HG02623 (cell line): ENCODE measurements around the gene DNAJC5.
"Not testable (repeated sequence)": the region's sequence is repeated elsewhere in the genome, so short reads cannot be mapped to it uniquely, and the experiment has no call there.

Source experiments
- ATAC-seq: cut with Tn5 transposase; IDR thresholded peaks from one replicate; pipeline ENCODE4 v1.9.1; 2021; ENCODE audit warnings: moderate library complexity; ENCODE audit not compliant: unreplicated experiment

Gene DNAJC5

DNA sequence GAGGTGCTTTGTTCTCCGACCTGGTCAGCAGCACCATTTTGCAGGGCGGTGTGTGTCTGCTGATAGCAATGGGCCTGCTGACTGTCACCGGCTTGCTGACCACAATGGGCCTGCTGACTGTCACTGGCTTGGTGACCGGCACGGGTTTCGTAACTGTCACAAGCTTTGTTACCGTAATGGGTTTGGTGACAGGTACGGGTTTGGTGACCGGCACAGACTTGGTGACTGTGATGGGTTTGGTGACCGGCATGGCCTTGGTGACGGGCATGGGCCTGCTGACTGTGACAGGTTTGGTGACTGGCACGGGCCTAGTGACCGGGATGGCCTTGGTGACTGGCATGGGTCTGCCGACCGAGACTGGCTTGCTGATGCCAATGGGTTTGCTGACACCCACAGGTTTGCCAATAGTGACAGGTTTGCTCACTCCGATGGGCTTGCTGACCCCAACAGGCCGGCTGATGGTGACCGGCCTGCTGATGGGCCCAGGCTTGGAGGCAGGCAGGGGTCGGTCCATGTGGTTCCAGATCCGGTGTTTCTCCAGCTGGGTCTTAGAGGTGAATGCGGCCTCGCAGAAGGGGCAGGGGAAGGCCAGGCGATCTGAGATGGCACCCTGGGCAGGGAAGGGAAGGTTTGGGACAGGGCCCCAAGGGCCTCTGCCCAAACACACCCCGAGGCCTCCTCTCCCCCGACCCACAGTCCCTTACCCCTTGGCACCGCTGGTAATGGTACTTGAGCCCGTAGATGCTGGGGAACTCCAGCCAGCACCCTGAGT lies 71.4 kb downstream of the DNAJC5 start:
- no peak for ATAC-seq

DNA sequence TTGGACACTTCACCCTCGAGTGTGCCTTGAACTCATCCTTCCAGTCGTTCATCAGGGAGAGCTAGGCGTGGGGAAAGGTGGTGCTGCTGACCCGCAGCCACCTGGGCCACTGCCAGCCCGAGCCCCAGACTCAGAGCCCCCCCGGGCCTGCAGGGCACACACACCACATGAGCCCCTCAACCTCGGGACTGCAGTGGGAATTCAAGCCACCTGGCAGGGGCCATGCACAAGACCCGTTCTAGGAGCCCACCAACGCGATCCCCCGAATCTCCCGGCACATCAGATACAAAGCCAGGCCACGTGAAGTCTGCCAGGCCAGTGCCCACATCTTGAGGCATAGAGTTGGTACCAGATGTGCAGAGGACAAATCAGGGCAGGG lies 72.0 kb downstream of the DNAJC5 start:
- no peak for ATAC-seq

DNA sequence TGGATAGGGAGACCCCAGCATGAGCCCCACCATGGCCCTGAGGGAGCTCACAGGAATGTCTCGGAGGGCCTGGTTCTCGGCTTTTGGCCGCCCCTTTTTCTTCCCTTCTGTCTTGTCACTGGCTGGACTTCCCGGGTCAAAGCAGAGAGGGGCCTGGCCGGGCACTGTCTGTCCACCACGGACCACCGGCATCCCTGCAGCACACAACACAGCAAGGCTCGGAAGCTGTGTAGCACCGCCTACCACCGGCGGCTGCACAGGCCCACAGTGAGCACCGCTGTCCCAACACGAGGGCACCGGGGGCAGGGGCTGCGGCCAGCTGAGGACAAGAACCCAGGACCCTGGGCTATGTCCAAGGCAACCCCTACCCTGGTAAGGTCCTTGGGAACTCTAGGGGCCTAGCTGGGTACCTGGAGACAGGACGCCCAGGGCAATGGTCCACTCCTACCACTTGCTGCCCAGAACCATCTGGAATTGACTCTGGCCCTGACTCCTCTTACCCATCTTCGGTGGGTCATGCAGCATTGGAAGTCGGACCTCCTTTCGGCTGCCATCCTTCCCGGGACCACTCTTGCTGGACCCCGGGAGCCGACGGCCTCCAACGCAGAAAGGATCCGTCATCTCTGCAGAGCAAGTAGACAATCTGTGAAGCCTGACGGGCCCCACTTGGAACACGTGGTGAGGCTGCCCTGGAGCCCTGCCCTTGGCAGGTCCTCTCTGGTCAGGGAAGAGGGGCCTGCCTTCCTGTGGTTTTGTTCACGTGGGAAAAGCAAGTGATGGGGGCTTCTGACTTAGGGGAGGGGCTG lies 72.6 kb downstream of the DNAJC5 start:
- ATAC-seq = no peak

DNA sequence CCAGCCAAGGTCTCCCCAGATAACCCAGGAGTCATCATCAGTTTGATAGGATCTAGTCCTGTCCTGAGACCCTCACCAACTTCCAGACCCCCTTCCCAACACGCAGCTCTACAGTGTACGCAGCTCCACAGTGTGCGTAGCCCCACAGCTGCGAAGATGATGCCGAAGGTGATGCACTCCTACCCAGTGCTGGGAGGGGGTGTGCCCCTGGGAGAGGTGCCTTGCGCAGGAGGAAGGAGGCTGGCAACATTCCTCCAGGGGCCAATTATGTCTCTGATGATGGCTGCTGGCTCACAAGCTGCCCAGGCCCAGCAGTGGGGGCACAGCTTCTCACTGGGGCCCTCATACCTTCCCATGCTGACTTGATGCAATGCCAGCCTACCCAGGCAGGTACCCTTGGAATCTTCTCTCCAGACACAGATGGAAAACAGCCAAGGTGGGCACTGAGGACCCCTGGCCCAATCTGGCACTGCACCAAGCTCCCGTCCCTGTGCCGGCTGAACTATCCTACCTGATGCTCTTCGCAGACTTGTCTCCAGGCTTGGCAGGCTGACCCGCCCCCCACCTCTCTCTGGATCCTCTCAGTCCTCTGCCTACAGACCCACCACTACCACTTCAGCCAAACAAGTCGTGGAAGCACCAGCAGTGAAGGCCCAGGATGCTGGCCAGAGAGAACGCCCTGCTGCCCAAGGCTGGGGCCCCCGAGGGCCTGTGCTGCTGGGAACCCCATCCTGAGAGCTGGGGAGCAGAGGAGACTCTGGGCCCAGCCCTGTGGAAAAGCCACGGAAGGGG lies 73.4 kb downstream of the DNAJC5 start:
- no peak for ATAC-seq

DNA sequence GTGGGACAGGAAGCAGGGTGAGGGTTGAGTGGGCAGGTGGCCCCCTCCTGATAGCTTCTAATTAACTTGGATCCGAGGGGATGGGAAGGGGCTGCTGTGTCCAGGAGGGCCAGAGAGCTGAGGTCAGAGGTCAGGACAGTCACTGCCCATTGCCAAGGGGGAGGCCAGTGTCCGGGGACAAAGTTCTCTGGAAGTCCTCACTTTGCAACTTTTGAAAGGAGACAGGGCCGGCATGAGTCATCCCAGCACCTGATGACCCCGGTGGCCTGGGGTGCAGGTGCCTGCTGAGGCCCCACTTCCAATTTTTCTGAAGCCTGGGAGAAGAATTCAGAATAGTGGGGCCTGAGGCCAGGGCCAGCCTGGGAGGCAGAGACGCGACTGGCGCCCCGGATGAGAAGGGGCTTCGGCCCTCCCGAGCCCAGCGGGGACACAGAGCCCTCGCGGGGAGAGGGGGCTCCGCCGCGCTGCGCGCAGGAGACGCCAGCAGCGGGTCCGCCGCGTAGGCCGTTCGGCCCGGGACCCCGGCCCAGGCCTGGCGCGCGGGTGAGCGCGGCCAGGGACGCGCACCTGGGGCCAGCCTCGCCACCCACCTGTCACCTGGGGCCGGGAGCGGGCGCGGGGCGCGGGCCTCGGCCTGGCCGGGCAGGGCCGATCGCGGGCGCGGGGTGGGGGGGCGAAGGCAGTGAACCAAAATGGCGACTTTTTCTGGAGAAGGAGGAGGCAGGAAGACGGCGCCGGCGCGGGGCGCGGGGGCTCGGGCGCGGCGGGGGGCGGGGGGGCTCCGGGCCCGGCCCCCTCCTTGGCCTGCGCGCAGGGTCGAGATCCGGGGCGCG lies 74.2 kb downstream of the DNAJC5 start:
- ATAC-seq = no peak

DNA sequence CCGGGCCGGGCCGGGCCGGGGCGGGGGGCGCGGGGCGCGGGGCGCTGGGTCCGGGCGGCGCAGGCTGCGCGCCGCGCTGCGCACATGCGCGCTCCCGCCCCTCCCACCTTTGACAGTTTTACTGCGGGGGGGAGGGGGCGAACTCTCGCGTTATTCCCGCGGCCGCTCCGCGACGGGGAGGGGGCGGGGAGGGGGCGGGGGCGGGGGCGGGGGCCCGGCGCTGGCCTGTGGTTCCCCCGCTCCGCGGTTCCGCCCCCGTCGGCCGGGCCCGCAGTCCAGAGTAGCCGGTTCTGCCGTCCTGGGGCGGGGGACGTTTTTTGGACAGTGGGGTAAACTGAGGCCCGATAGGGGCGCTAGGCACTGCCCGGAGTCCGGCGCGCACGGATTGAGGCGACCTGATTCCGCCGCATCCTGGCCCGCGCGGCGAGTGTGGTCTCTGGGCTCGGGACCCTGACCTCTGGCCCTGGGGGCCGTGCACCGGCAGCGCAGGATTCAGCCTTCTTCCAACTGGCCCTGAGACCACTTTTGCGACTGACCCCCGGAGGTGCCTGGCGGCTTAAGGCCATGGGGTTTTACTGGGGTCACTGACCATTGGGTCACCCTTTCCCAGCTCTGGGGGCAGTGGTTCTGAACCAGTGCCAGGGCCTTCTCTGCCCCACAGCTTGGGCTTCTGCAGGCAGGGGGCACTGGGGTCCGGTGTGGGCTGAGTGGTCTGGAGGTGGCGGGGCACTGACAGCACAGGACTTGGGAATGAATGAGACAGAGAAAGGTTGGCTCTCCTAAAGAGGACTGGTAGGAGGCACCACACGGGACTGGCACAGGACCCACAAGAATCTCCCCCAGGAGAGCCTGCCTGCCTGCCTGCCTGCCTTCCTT lies 75.2 kb downstream of the DNAJC5 start, which contains the start of gene ZNF512B:
ZNF512B (minus strand) TSS at position 93 of the 876 bp plus-strand sequence. CDS start 1,980 bp downstream, outside the sequence.
- ATAC-seq = no peak

DNA sequence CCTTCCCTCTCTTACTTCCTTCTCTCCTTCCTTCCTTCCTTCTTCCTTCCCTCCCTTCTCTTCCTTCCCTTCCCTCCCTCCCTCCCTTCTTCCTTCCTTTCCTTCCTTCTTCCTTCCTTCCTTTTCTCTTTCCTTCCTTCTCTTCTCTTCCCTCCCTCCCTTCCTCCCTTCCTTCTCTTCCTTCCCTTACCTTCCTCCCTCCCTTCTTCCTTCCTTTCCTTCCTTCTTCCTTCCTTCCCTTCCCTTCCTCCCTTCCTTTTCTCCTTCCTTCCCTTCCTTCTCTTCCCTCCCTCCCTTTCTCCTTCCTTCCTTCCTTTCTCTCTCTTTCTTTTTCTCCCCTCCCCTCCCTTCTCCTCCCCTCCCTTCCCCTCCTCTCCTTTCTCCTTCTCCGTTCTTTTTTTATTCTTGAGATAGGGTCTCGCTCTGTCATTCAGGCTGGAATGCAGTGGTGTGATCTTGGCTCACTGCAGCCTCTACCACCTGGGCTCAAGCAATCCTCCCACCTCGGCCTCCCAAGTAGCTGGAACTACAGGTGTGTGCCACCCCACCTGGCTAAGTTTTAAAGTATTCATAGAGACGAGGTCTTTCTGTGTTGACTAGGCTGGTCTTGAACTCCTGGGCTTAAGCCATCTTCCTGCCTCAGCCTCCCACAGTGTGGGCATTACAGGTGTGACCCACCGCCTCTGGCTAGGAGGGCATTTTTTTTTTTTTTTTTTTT lies 75.9 kb downstream of the DNAJC5 start:
- no peak for ATAC-seq

DNA sequence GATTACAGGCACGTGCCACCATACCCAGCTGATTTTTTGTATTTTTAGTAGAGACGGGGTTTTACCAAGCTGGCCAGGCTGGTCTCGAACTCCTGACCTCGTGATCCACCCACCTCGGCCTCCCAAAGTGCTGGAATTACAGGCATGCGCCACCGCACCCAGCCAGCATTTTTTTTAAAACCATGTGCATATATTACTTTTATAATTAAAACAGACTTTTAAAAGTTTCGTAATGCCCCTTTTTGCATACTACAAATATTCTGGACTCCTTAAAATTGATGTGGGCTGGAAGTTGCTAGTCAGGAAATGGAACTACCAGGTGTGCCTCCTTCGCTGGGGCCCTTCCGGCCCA lies 77.0 kb downstream of the DNAJC5 start:
- ATAC-seq = not testable (repeated sequence)

DNA sequence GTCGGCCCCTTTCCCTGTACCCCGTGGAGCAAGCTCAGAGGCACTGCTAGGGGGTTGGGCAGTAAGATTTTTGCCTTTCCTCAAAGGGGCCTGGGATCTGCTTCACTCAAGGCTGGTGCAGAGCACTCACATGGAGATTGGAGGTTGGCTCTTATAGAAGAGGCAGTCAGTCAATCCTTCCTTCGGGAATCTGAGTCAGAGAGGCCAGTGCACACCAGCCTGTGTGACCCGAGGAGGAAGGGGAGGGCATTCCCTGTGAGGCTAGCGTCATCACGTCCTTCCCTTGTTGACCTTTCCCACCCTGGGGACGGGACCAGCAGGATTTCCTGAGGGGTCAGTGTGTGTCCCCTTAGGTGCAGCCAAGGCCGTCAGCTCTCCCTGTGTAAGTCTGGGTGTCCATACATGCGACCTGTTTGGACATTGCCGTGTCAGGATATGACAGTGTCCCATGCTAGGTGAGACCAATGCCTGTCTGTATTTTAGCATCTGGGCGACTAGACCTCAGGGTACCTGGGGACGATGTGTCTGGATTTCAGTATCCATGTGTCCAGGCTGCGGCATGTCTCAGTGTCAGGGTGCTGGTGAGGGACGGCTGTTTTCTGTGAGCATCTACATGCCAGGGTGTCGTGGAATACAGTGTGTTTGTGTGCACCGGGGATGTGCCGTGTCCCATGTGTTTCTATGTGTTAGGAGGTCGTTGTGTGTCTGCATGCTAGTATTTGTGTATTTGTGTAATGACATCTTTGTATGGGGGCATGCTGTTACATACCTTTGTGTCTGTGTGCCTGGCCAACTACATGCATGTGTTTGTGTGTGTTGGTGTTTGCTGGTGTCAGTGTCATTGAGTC lies 77.6 kb downstream of the DNAJC5 start:
- no peak for ATAC-seq

DNA sequence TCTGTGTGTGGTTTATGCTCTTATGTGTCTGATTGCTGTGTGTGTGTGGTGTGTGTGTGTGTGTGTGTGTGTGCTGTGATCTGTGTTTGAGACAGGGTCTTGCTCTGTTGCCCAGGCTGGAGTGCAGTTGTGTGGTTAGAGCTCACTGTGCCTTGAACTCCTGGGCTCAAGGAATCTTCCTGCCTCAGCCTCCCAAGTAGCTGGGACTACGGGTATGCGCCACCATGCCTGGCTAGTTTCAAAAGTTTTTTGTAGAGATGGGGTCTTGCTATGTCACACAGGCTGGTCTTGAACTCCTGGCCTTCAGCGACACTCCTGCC lies 78.2 kb downstream of the DNAJC5 start:
- ATAC-seq = no peak

DNA sequence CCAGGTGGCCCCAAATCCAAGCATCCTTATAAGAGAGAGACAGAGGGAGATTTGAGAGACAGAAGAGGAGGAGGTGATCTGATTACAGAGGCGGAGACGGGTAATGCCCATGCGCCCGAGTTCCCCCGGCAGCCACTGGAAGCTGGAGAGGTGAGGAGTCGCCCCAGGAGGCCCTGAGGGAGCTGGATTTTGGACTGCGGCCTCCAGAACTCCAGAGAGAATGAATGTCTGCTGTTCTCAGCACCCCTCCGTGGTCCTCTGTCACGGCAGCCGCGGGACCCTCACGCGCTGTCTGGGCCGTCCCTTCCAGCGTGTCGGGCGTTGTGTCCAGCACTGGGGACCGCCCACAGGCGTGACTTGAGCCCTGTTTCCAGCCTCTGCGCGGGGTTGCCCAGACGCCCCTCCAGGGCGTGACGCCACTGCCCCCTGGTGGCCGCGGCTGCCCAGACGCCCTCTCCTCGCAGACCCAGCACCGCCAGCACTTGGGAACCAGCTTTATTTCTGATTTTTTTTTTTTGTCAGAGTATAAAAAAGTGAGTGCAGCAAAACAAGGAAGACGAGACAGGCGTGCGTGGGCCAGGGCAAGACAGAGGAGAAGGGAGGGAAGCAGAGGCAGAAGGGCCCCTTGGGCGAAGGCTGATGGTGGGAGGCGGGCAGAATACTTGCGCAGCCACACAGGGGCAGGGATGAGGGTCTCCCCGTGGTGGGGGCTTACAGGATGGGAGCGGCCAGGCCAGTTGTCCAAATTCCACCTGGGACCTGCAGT lies 78.9 kb downstream of the DNAJC5 start:
- no peak for ATAC-seq

DNA sequence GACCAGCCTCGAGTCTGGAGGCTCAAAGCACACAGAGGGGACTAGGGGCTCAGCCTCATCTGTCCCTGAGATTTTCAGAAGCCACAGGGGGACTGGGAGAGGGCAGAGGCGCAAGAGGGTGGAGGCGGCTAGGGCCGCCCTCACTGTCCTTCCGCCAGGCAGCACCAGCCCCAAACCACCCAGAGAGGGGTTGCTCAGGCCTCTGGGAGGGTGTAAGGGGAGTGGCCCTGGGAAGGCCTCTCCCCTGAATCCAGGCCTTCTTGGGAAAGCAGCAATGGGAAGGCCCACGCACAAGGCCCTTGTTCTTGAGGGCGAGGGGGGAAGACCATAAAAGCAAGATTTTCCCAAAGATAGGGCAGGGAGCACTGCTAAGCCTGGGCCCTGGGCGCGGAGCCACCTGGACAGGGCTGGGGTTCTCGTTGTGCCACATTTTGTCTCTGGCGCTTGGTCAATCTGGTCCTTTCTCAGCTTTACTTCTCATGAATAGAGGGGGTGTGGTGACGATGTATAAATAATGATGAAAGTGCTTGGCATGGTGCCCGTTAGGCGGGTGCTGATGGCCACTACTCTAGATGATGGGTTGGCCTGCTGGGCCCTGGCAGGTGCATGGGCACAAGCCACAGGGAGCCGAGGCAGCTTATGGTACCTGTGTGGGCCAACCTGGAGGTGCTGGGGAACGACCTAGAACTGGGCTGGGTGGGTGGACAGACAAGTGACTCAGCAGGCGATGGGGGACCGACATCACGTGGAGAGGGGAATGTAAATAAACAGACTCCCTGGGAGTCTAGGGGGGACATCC lies 79.7 kb downstream of the DNAJC5 start:
- ATAC-seq = no peak

DNA sequence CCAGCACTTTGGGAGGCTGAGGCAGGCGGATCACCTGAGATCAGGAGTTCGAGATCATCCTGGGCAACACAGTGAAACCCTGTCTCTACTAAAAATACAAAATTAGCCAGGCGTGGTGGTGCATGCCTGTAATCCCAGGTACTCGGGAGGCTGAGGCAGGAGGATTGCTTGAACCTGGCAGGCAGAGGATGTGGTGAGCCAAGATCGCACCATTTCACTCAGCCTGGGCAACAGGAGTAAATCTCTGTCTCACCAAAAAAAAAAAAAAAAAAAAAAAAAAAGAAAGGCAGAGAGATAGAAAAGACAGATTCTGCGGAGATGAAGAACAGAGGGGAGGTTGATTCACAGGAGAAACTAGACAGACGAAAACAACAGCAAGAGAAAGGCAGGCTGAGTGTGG lies 81.6 kb downstream of the DNAJC5 start:
- not testable (repeated sequence) for ATAC-seq

DNA sequence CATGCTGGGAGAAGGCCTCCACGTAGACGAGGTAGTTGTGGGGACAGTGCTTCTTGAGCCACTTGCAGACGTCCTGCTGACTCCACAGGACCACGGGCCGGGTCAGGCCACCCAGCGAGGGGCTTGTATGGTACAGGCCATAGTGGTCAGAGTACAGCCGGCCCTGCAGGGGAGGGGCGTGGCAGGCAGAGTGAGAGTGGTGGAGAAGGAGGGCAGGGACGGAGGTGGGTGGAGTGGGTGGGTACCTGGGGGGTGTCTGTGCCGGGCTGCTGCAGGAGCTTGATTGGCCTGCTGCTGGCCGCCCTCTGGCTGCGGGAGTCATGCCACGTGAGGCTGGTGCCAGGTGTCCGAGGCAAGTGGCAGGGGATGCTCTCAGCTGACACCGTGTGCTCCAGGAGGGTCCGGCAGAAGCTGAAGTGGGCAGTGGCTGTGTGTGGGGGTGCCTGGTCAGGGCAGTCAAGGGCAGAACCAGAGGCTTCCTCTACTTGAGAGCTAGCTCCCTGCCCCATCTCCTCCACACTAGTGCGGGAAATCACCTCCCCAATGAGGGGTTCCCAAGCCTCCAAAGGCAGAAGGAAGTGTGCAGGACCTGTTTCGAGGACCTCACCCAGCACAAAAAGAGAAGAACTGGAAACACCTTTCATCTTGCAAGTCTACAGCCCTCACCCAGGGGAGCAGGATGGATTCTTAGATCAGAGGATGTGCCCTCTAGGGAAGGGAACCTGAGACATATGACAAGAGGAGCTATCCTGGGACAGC lies 82.2 kb downstream of the DNAJC5 start:
- ATAC-seq = no peak

DNA sequence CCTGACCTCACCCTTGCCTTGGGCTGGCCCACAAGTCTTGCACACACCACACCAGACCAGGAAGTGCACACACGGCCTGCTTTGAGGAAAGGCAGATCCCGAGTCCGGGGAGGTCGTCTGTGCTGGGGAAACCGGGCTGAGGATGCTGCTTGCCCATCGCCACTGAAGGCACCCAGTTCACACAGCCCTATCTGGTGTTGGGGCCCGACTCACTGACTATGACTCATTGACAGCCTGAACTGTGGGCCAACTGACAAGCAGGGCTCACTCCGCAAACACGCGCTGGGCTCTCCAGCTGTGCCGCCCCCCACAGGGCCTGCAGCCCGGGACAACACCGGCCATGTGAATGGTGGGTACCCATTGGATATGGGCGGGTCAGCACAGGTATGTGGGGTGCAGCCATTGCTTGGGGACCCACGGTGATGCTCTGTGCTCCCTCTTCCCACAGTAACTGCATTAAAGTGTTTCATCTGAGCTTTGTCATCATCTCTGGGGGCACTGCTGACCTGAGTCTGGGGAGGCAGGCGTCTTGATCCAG lies 82.9 kb downstream of the DNAJC5 start:
- no peak for ATAC-seq
